Stimulated activated CD8-positive, alpha-beta memory T cell treated with anti-CD3 and anti-CD28 coated beads, Interleukin-4, amount 100 ng/mL, for 24 hours (primary cell): Measurements from ENCODE around the gene TRAK2.

Experiments used
- DNase-seq: peaks from one replicate; pipeline ENCODE4 v3.0.0-alpha.2; 2020; ENCODE audit warnings: low read depth

TRAK2 gene

DNA sequence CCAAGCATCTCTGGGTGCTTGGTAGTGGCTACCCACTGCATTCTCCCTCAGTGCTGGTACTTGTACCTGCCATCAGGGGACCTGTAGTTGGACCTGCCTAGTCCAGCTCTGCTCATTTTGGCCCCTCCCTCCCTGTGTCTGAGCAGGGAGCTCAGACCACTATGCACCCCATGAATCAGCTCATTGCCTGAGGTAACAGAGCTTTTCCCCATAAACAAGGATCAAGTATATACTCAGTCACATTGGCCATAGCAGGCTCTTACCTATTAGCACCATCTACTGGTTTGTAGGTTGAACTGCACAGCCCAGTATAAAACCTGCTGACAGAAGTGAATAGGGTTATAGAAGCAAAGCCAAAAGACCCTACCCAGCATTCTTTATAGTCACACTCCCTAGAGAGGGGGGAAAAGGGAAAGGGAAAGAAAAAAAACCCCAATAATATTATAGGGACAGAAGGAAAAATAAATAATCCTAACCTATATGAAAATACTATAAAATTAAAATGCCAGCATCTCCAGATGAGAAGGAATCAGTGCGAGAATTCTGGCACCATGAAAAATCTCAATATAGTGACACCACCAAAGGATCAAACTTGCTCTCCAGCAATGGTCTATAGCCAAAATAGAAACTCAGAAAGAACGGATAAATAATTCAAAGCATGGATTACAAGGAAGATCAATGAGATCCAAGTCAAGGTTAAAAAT is 87.2 kb downstream of the TRAK2 start:
- DNase-seq = no peak

DNA sequence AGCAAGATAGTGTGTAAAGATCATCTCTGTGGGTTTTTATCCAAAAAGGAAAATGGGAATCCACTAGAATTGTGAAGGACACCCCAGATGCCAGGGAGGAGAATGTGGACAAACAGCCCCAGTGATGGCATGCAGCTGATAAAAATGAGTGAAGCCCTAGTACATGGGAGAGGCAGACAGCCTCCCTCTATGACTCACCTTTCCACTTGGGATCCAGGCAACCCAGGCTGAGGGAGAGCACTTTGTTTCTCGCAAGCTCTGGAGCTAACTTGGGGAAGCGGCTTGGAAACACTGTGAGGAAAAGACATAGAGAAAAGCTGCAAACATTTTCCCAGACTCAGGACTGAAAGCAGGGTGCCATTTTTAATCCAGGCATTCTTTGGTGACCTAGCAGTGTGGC is 88.9 kb downstream of the TRAK2 start:
- DNase-seq = no peak

DNA sequence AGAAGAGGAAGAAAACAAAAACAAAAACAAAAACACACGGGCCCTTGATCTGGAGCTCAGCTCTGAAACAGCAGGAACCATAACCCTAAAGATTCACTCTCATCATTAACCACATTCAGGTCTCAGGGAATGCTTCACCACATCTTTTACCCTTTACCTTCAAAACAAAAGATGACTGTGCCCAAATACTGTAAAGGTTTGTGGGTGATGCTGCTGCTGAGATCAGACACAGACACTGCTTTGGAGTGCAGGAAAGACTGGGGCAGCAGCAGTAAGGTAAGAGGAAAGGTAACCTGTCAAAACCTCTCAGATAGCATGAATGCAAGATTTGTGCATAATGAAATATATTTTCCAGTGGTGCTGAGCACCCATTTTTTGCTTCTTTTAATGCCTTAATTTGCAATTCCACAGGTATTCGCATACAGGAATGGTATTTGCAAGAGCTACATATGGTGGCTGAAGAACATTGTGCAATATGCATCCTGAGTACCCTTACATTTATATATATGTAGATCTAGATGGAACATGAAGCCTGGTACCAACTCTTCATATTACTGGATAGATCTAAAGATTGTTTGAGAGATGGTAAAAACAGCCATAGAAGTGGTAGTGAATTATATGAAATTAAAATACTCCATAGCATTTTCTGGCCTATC is 90.1 kb downstream of the TRAK2 start:
- DNase-seq = no peak

DNA sequence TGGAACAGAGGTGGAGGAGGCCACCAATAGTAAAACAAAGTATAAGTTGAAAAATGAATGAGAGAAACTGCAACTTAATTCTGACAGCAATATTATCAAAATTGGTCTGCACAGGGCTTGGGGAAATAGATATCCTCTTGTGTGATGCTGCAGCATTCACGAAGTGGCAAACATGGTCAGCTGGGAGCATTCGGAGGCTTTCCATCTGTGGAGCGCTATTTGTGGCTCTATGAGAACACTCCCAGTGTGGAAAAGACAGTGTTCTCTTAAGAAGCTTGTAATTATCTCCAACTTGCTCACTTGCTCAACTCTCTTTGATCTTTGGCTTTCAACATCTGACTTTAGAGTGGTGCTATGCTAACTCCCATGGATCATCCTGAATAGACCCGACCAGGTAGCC is 91.0 kb downstream of the TRAK2 start:
- no peak for DNase-seq

DNA sequence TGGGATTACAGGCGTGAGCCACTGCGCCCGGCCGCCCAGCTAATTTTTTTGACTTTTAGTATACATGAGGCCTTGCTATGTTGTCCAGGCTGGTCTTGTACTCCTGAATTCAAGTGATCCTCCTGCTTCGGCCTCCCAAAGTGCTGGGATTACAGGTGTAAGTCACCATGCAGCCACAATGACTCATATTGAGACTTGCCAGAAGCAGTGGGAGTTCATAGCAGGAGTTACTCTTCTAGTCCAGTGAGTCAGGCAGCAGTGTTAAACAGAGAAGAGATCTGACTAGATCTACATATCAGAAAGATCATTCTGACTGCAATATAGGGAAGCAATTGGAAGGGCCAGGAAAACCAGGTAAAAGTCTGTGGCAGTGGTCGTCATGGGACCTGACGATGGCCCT is 92.6 kb downstream of the TRAK2 start:
- DNase-seq = no peak

DNA sequence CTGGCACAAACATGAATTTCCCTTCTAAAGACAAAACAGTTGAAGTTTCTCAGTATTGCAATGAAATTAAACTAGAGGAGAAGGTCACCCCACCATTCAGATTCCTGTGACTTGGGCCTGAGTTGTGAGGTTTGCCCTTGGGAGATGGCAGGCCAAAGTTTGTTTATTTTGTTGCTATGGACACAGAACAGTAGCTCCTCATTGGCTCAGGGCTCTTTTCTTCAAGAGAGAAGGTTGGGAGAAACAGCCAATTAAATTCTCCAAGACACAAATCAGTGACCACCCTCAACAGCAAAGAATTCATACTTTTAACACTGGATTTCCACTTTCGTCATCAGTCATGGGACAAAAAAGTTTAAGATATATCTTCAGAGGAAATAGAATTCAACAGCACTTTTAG is 94.0 kb downstream of the TRAK2 start, which contains the start of gene FLACC1:
Gene FLACC1, minus strand, starts transcription at position 125 of the 400 bp plus-strand sequence. CDS start 5,941 bp downstream, outside the sequence.
- no peak for DNase-seq

DNA sequence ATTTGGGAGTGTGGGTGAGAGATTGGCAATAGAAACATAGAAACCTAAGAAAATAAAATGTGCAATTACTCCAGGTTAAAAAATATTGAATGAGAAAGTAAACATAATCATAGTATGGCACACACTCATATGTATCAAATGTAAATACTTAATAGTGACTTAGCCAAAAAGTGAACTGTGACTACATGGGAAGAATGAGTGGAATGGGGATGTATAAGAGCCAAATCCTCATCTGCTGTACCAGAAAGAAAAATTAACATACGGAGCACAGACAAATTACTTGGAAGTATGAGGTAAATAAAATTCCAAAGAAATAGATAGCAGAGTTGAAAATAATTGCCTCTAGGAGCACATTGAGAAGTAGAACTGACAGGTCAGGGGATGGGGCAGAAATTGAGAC is 98.1 kb downstream of the TRAK2 start:
- DNase-seq = no peak

DNA sequence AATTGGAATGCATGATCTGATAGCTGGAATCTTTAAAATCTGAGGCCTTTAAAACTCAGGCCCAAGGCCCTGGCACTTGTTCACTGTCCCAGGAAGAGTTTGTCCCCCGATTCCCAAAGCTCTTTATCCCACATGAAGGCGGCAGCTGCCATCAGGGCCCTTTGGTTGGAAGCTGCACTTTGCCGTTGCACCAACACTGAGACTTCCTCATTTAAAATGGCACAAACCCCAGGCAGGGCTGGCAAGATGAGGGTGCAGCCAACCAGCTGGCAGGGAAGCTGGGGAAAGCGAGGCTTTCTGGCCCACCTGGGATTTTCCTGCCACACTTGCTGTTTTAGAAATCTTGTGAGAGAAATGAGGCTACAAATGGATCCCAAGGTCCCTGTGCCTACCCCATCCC is 100.4 kb downstream of the TRAK2 start:
- no peak for DNase-seq

DNA sequence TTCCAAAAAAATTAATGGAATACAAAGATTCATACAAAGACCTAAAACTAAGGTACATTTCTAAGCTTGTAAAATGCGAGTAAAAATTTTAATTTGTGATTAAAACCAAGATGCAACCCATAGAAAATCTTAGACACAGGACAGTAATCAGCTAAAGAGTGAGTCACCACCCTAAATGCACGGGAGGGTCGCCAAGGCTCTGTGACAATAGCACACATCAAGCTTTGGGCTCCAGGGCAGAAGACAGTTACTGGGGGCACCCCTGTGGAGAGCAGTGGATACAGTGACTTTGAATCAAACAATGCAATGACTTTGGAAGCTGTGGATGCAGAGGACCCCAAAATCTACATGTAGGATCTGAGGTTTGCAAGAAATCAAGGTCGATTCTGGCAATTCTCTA is 101.7 kb downstream of the TRAK2 start:
- DNase-seq = no peak

DNA sequence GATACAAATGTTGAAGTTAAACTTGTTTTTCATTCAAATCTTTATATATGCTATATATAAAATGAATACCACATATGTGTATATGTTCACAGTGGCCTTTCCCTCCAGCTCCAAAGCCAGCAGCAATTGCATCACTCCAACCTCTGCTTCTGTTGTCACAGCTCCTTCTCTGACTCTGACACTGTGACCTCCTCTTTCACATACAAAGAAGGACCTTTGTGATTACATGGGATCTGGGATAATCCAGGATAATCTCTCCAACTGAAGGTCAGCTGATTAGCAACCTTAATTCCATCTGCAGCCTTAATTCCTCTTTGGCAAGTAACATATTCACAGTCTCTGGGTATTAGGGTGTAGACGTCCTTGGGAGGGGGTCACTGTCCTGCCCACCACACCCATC is 102.5 kb downstream of the TRAK2 start:
- DNase-seq = no peak

DNA sequence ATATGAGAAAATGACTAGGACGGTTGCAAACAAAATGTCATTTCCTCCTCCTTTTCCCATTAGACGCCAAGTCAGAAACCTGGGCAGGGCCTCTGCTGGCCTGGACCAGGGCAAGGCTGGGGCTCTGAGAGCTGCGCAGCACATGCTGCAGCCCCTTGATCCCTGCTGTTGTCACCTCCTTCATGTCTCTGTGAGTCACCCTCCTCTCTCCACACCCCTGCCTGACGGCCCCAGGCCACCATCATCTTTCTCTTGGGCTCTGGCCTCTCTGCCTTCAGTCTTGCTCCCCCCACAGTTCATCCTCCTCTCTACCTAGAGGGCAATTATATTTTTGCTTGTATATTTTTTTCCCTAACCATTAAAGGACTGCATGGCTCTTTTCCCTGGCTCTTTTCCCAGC is 104.1 kb downstream of the TRAK2 start:
- no peak for DNase-seq

DNA sequence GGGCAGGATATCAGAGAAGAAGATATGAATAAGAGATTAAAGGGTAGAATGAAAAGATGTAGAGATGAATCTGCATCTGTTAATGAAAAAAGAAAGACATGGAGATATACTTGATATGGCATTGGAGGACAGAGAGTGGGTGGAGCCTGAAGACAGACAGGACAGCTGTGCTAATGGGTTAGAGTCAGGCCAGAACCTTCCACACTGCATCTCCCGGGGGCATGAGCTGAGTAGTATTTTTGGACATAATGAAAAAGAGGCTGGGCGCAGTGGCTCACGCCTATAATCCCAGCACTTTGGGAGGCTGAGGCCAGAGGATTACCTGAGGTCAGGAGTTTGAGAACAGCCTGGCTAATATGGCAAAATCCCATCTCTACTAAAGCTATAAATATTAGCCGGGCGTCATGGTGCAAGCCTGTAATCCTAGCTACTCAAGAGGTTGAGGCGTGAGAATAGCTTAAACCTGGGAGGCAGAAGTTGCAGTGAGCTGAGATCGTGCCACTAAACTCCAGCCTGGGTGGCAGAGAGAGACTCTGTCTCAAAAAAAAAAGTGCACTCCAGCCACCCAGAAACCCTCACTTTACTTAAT is 105.5 kb downstream of the TRAK2 start:
- no peak for DNase-seq

DNA sequence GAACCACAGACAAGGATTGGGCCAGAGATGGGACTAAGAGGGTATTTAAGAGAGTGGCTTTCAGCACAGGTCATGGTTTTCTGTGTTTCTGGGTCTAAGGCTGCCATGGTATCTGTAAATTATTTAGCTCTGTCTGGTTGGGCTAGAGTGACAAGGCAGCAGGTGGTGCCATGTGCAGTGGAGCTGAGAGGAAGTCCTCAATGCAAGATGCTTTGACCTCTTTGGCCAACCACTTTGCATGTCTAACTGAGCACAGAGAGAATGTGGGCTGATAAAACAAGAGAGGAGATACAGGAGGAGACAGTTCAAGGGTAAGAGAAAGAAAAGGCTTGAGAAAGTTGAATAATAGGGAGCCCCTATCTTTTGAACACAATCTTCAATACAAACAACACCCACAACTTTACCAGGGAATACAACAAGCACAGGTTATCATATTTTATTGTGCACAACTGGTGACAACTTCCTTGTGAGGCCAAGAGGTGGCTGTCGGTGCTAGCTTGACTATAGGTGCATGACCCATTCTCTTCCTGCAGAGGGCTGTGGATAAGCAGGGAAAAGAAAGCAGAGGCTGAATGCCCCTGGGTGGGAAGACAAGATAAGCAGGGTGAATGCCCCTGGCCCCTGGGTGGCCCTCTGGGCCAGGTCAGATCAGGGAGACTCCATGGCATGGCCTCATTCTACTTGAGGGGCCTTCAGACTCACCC is 106.4 kb downstream of the TRAK2 start:
- no peak for DNase-seq

DNA sequence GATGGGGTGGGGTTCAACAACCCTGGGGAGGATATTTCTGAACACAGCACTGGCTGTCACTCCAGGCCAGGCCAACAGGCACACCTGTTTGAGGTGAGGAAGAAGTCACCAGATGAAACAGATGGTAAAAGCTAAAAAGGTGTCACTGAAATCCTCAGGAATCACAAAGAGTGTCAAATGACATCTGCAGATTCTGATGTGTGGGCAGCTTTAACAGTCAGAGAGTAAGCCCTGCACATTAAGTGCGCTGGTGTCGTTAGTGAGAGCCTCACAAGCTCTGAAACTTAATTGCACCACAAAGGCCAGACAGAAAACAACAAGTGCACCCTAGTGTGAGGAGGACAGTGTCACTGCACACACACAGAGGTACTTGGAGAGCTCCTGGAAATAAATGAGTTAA is 107.7 kb downstream of the TRAK2 start:
- no peak for DNase-seq

DNA sequence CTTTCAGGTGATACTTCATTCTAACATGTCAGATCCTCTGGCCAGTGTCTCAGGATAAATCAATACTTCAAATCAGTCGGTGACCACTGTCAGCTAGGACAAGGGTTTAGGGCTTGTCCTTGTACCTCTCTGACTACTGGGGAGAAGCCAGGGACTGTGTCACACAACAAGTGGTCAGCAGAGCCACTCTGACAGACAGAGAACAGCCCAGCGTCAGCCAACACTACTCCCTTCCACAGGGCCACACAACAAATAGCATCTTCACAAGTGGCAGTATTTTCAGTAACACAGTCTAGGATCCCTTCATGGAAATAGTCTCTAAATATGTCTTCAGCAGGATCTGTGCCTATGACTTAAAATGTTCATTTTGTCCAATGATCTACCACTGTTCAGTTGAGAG is 108.3 kb downstream of the TRAK2 start:
- no peak for DNase-seq

DNA sequence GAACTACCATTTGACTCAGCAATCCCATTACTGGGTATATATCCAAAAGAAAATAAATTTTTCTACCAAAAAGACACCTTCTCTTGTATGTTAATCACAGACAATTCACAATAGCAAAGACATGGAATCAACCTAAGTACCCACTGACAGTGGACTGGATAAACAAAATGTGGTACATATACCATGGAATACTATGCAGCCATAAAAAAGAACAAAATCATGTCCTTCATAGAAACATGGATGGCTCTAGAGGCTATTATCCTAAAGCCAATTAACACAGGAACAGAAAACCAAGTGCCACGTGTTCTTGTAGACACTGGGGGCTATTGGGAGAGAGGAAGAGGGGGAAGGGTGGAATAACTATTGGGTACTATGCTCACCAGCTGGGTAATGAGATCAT is 121.8 kb downstream of the TRAK2 start:
- no peak for DNase-seq

DNA sequence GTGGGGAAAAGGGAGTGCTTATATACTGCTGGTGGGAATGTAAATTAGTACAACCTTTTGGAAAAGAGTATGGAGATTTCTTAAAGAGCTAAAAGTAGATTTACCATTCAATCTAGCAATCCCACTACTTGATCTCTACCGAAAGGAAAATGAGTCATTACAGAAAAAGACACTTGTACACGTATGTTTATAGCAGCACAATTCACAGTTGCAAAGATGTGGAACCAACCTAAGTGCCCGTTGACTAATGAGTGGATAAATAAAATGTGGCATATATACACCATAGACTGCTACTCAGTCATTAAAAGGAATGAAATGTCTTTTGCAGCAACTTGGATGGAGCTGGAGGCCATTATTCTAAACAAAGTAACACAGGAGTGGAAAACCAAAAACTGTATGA is 123.6 kb downstream of the TRAK2 start:
- DNase-seq = no peak
